ENCODE results near the gene AUTS2.

GRCh38 chr7:70432567-70433001, 834.3 kb downstream of the AUTS2 start:
- TF ChIP-seq, protein P1, sequence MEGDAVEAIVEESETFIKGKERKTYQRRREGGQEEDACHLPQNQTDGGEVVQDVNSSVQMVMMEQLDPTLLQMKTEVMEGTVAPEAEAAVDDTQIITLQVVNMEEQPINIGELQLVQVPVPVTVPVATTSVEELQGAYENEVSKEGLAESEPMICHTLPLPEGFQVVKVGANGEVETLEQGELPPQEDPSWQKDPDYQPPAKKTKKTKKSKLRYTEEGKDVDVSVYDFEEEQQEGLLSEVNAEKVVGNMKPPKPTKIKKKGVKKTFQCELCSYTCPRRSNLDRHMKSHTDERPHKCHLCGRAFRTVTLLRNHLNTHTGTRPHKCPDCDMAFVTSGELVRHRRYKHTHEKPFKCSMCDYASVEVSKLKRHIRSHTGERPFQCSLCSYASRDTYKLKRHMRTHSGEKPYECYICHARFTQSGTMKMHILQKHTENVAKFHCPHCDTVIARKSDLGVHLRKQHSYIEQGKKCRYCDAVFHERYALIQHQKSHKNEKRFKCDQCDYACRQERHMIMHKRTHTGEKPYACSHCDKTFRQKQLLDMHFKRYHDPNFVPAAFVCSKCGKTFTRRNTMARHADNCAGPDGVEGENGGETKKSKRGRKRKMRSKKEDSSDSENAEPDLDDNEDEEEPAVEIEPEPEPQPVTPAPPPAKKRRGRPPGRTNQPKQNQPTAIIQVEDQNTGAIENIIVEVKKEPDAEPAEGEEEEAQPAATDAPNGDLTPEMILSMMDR (IDR thresholded peaks at IDR 0.05), result no peak
- TF ChIP-seq POLR2A (IDR thresholded peaks at IDR 0.05) (no peak), POLR2AphosphoS5 (IDR thresholded peaks at IDR 0.05) (no peak)
